Suprapubic skin (tissue), 3 donors: ENCODE results near the gene RGPD4.

Source experiments
- POLR2A ChIP-seq, 2 donors: fragments of 450-650 bp; IDR thresholded peaks; one replicate each; pipeline ENCODE4 v1.6.1; 2017; ENCODE audit warnings: antibody characterized with exemption in 2 of 2, mild to moderate bottlenecking in 2 of 2, moderate library complexity in 2 of 2
- TF ChIP-seq, protein P1 (sequence below), 2 donors: fragments of 200-600 bp in 1 of 2; fragments of 450-650 bp in 1 of 2; sonication (generic) in 1 of 2; IDR thresholded peaks; one replicate each; pipeline ENCODE4 v1.5.1; 2016 to 2019; ENCODE audit warnings: antibody characterized with exemption in 2 of 2, mild to moderate bottlenecking in 1 of 2, moderate library complexity in 1 of 2

DNA sequence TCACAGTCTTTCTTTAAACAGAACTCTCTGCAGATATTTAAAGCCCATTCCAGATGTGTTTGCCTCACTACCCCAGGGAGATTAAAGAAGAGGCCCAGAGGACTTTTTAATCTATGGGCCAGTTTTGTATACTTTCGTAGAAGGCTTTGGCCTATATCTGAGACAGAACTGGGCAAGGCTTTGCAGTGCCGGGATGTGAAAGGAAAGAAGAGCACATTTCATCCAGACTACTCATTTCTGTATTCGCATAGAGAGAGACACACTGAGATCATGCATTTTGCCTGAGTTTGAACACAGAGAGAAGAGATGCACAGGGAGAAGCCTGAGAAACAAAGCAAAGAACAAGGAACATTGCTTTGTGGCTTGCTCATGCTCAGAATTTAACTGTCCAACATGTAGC is 104.7 kb downstream of the RGPD4 start:
- TF ChIP-seq, protein P1, sequence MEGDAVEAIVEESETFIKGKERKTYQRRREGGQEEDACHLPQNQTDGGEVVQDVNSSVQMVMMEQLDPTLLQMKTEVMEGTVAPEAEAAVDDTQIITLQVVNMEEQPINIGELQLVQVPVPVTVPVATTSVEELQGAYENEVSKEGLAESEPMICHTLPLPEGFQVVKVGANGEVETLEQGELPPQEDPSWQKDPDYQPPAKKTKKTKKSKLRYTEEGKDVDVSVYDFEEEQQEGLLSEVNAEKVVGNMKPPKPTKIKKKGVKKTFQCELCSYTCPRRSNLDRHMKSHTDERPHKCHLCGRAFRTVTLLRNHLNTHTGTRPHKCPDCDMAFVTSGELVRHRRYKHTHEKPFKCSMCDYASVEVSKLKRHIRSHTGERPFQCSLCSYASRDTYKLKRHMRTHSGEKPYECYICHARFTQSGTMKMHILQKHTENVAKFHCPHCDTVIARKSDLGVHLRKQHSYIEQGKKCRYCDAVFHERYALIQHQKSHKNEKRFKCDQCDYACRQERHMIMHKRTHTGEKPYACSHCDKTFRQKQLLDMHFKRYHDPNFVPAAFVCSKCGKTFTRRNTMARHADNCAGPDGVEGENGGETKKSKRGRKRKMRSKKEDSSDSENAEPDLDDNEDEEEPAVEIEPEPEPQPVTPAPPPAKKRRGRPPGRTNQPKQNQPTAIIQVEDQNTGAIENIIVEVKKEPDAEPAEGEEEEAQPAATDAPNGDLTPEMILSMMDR (IDR thresholded peaks at IDR 0.05): no peak
- TF ChIP-seq POLR2A (IDR thresholded peaks at IDR 0.05): no peak
